Measurements from ENCODE around the gene HMOX2.

The HMOX2 gene

GRCh38 chr16:4475880-4476788, at the start of gene HMOX2:
Gene HMOX2, plus strand, starts transcription at chr16:4476398. Its CDS starts 29,127 bp downstream, at chr16:4505525.
- peak within 1 kb of the TSS; percentile 83 to 89 (median 84) for H3K4me3 Mint-ChIP-seq
- no peaks in the 10 kb centered on the region for H3K9me3 Mint-ChIP-seq
- H3K4me1 Mint-ChIP-seq = peaks cover 20% of the 10 kb centered on the region
- peak within 1 kb of the TSS; percentile 75 to 92 (median 92) for H3K27ac Mint-ChIP-seq
- H3K27me3 Mint-ChIP-seq (ENCODE audit: low read depth) = no peaks in the 10 kb centered on the region
- TF ChIP-seq CTCF (IDR thresholded peaks at IDR 0.05; ENCODE audit: unreplicated experiment in 3 of 3) = peak; percentile 40 to 47 (median 42)
- peaks cover 3% of the 10 kb centered on the region for H3K36me3 Mint-ChIP-seq (ENCODE audit: low read depth)

GRCh38 chr16:4426722-4427372, 49.4 kb upstream of the HMOX2 start:
- Mint-ChIP-seq H3K36me3 (ENCODE audit: low read depth) (peaks cover 15% of the 10 kb centered on the region), H3K9me3 (no peaks in the 10 kb centered on the region), H3K4me1 (peaks cover 20% of the 10 kb centered on the region), H3K4me3 (peak overlapping the region; percentile 92 to 97 (median 94)), H3K27ac (peak overlapping the region; percentile 62 to 100 (median 99)), H3K27me3 (ENCODE audit: low read depth) (no peaks in the 10 kb centered on the region)
- no peak for TF ChIP-seq CTCF (IDR thresholded peaks at IDR 0.05; ENCODE audit: unreplicated experiment in 3 of 3)

- Mint-ChIP-seq H3K4me1 (peaks cover 20% of the 10 kb centered on the region), H3K27ac (no peak overlapping the region), H3K4me3 (peak overlapping the region; percentile 61 to 76 (median 76)), H3K9me3 (no peaks in the 10 kb centered on the region), H3K27me3 (ENCODE audit: low read depth) (no peaks in the 10 kb centered on the region), H3K36me3 (ENCODE audit: low read depth) (peaks cover 20% of the 10 kb centered on the region)
- TF ChIP-seq CTCF (IDR thresholded peaks at IDR 0.05; ENCODE audit: unreplicated experiment in 3 of 3) = no peak
These were observed 47.7 kb upstream of the HMOX2 start for GRCh38 chr16:4428500-4428899.

GRCh38 chr16:4431023-4431422, 45.2 kb upstream of the HMOX2 start:
- Mint-ChIP-seq H3K27me3 (ENCODE audit: low read depth) (no peaks in the 10 kb centered on the region), H3K27ac (no peak overlapping the region), H3K4me3 (no peak overlapping the region), H3K36me3 (ENCODE audit: low read depth) (peaks cover 32% of the 10 kb centered on the region), H3K9me3 (no peaks in the 10 kb centered on the region), H3K4me1 (peaks cover 19% of the 10 kb centered on the region)
- no peak for TF ChIP-seq CTCF (IDR thresholded peaks at IDR 0.05; ENCODE audit: unreplicated experiment in 3 of 3)

GRCh38 chr16:4433228-4433627, 43.0 kb upstream of the HMOX2 start:
- H3K4me3 Mint-ChIP-seq = no peak overlapping the region
- no peaks in the 10 kb centered on the region for H3K9me3 Mint-ChIP-seq
- no peak overlapping the region for H3K27ac Mint-ChIP-seq
- H3K4me1 Mint-ChIP-seq = peaks cover 4% of the 10 kb centered on the region
- no peak for TF ChIP-seq CTCF (IDR thresholded peaks at IDR 0.05; ENCODE audit: unreplicated experiment in 3 of 3)
- no peaks in the 10 kb centered on the region for H3K27me3 Mint-ChIP-seq (ENCODE audit: low read depth)
- H3K36me3 Mint-ChIP-seq (ENCODE audit: low read depth) = peaks cover 50% of the 10 kb centered on the region
